ENCODE data around the gene NYAP2.

Gene NYAP2

GRCh38 chr2:225471482-225471881 lies 72.0 kb downstream of the NYAP2 start:
- Mint-ChIP-seq H3K27ac (peak overlapping the region in 1 of 3 experiments; percentile 72), H3K4me1 (peaks cover 4% of the 10 kb centered on the region), H3K36me3 (ENCODE audit: low read depth) (no peaks in the 10 kb centered on the region), H3K27me3 (ENCODE audit: low read depth) (no peaks in the 10 kb centered on the region), H3K4me3 (no peak overlapping the region), H3K9me3 (no peaks in the 10 kb centered on the region)
- no peak for TF ChIP-seq CTCF (IDR thresholded peaks at IDR 0.05; ENCODE audit: unreplicated experiment in 3 of 3)

- Mint-ChIP-seq H3K36me3 (ENCODE audit: low read depth) (no peaks in the 10 kb centered on the region), H3K9me3 (no peaks in the 10 kb centered on the region), H3K27me3 (ENCODE audit: low read depth) (no peaks in the 10 kb centered on the region), H3K27ac (peak overlapping the region in 2 of 3 experiments; percentile 46 to 72), H3K4me1 (peaks cover under 1% of the 10 kb centered on the region), H3K4me3 (no peak overlapping the region)
- no peak for TF ChIP-seq CTCF (IDR thresholded peaks at IDR 0.05; ENCODE audit: unreplicated experiment in 3 of 3)
Observed at GRCh38 chr2:225472161-225472560, 72.7 kb downstream of the NYAP2 start.

- no peaks in the 10 kb centered on the region for H3K4me1 Mint-ChIP-seq
- no peaks in the 10 kb centered on the region for H3K36me3 Mint-ChIP-seq (ENCODE audit: low read depth)
- no peak overlapping the region for H3K4me3 Mint-ChIP-seq
- TF ChIP-seq CTCF (IDR thresholded peaks at IDR 0.05; ENCODE audit: unreplicated experiment in 3 of 3): no peak
- H3K27ac Mint-ChIP-seq: no peak overlapping the region
- H3K27me3 Mint-ChIP-seq (ENCODE audit: low read depth): no peaks in the 10 kb centered on the region
- H3K9me3 Mint-ChIP-seq: no peaks in the 10 kb centered on the region
Observed at GRCh38 chr2:225479386-225479785, 79.9 kb downstream of the NYAP2 start.

- H3K36me3 Mint-ChIP-seq (ENCODE audit: low read depth): no peaks in the 10 kb centered on the region
- no peak for TF ChIP-seq CTCF (IDR thresholded peaks at IDR 0.05; ENCODE audit: unreplicated experiment in 3 of 3)
- no peak overlapping the region for H3K4me3 Mint-ChIP-seq
- peaks cover 8% of the 10 kb centered on the region for H3K4me1 Mint-ChIP-seq
- no peak overlapping the region for H3K27ac Mint-ChIP-seq
- H3K9me3 Mint-ChIP-seq: no peaks in the 10 kb centered on the region
- H3K27me3 Mint-ChIP-seq (ENCODE audit: low read depth): no peaks in the 10 kb centered on the region
Observed at GRCh38 chr2:225484751-225485150, 85.2 kb downstream of the NYAP2 start.

GRCh38 chr2:225486236-225486635 lies 86.7 kb downstream of the NYAP2 start:
- no peak overlapping the region for H3K4me3 Mint-ChIP-seq
- peak overlapping the region in 1 of 3 experiments; percentile 37 for H3K27ac Mint-ChIP-seq
- no peaks in the 10 kb centered on the region for H3K36me3 Mint-ChIP-seq (ENCODE audit: low read depth)
- no peaks in the 10 kb centered on the region for H3K9me3 Mint-ChIP-seq
- H3K27me3 Mint-ChIP-seq (ENCODE audit: low read depth): no peaks in the 10 kb centered on the region
- H3K4me1 Mint-ChIP-seq: peaks cover 8% of the 10 kb centered on the region
- no peak for TF ChIP-seq CTCF (IDR thresholded peaks at IDR 0.05; ENCODE audit: unreplicated experiment in 3 of 3)

- Mint-ChIP-seq H3K9me3 (no peaks in the 10 kb centered on the region), H3K4me3 (no peak overlapping the region), H3K27me3 (ENCODE audit: low read depth) (no peaks in the 10 kb centered on the region), H3K4me1 (peaks cover 8% of the 10 kb centered on the region), H3K36me3 (ENCODE audit: low read depth) (no peaks in the 10 kb centered on the region), H3K27ac (peak overlapping the region in 1 of 3 experiments; percentile 32)
- TF ChIP-seq CTCF (IDR thresholded peaks at IDR 0.05; ENCODE audit: unreplicated experiment in 3 of 3): no peak
Observed at GRCh38 chr2:225487878-225488416, 88.4 kb downstream of the NYAP2 start.
